Hematopoietic multipotent progenitor cell treated with erythropoietin and hydrocortisone succinate and interleukin-3 and kit ligand, for 8 days (in vitro differentiated cells): ENCODE results near the gene OTOP3.
A peak's percentile ranks its signal among the peaks of the same experiment; 100 is the strongest.

Experiments used
- DNase-seq: peaks from one replicate; pipeline ENCODE4 v3.0.0-alpha.2; 2015

The OTOP3 gene

DNA sequence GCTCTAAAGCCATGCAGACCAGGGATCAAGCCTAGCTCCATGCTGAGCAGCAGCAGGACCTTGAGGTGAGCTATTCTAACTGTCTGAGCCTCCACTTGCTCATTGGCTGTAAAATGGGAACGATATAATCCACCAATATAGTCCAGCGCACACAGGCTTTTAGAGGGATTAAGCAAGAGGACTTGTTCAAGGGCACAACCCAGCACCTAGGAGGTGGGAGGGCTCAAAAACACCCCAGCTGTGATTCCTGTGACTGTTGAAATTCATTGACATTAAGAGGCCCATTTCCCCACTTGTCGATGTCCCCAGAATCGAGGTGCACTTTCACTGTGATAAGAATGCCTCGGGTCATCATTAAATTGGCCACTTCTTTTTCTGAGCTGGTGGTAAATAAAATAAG lies 16.8 kb upstream of the OTOP3 start:
- no peak for DNase-seq

DNA sequence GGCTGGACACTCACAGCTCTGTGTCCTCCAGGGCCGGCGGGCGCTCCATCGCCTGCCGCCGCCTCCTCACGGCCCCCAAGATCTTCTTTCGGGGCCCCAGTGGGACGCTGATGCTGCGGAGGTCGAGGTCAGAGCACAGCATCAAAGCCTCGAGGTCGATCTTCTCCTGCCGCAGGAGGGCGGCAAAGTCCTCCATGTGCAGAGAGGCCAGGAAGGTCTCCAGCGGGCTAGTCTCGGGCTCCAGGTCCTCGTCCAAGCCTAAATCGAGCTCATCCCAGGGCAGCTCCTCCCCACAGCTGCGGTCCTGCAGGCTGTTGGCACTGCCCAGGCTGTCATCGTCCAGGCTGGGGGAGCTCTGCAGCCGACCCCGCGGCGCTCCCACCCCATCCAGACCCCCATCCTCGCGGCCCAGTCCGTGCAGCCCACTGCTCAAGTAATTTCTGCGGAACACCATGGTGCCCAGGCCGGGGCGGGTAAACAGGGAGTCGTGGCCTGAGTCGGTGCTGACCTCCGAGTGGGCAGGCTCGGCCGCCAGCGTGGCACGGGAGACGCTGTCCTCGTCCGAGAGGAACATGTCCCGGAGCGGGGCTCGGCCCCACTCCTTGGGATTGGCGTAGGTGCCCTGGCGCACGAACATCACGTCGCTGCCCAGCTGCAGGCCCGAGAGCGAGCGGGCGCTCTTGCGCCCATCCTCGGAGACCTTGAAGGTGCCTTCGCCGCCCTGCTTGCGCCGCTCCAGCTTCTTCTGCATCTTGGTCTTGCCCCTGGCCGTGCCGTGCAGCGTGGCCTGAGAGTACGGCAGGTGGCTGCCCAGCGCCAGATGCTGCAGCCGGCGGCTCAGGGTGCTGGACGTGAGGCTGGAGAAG lies 16.0 kb upstream of the OTOP3 start:
- DNase-seq, result peak; percentile 29

DNA sequence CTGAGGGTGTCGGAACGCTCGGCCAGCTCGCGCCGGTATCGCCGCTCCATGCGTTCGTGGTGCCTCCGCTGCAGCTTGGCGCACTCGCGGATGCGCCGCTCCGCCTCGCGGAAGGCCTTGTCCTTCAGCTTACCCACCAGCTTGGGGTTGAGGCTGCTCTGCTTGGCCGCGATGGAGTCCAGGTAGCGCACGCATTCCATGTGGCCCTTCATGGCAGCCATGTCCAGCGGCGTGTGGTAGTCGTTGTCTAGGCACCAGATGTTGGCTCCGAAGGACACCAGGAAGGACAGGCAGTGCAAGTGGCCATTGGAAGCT lies 15.4 kb upstream of the OTOP3 start:
- no peak for DNase-seq

DNA sequence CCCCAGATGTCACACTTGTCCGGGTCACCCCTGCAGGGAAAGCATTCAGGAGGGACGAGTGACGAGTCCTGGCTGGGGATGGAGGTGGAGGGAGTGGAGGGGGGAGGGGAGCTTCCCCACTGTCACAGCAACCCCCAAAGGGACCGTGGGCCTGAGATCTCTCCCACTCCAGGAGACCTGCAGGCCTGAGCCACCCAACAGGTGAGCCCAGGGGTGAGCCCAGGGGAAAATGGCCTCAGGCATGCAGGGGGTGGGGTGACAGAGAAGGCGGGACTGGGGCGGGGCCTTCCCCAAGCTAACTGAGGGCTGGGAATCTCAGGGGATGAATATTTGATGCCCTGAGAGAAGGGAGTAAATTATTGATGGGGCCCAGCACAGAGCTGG lies 15.1 kb upstream of the OTOP3 start:
- no peak for DNase-seq

DNA sequence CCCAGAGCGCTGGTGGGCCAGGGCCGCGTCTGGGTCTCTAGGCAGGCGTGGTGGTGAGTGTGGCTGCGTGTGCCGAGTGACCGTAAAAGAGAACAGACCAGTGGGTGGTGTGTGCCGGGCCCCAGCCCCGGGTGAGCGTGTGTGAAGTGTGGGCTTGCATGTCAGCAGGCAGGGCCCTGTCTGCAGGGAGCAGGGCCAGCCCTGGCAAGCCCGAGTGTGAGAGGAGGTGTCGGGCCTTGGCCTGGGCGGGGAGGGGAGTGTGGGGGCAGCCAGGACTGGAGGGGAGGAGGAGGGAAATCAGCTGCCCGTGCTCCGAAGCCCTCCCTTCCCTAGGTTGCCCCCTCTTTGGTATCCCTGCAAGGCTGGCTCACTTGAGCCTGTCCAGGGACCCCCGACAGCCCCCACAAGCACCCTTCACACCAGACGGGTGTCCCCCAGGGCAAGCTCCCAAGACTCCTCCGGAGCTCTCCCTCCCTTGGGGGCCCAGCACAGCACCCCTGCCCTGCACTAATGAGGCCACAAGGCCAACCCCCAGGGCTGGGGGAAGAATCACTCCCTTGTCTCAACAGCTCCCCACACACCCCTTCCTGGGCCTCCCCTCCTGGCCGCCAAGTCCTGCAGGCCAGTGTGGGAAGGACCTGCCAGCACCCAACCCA lies 14.5 kb upstream of the OTOP3 start:
- DNase-seq, result no peak

DNA sequence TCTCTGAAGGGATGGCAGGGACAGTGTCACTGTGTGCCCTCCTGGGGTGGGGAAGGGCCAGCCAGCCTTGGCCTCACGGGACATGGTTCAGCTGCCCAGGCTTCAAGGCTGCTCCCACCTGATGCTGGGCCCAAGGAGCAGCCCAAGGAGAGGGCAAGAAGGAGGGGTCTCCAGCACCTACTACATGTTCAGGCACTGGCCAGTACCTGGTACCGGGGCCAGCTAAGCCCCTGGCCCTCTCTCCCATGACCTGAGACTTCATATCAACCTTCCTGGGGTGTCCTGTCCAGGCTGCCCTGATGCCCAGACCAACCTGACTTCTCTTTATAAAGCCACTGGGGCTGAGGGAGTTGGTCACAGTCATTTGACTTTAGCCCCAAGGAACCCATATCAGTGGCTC lies 13.9 kb upstream of the OTOP3 start:
- no peak for DNase-seq

DNA sequence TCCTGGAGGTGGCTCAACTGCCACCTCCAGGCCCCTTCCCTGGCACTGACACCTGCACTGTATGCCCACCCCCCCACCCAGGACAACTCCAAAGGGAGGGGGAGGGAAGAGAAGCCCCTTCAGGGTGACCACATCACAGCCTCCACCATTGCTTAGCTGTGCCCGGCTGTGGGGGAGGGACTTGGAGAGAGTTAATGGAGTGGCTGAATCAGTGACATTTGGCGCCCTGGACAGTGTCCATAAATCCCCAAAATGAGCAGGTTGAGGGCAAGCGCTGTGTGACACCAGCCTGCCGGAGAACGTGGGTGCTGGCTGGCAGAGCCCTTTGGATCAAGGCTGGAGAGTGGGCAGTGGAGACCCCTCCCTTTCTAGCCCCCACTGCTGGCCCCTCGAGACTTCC lies 13.5 kb upstream of the OTOP3 start:
- no peak for DNase-seq

DNA sequence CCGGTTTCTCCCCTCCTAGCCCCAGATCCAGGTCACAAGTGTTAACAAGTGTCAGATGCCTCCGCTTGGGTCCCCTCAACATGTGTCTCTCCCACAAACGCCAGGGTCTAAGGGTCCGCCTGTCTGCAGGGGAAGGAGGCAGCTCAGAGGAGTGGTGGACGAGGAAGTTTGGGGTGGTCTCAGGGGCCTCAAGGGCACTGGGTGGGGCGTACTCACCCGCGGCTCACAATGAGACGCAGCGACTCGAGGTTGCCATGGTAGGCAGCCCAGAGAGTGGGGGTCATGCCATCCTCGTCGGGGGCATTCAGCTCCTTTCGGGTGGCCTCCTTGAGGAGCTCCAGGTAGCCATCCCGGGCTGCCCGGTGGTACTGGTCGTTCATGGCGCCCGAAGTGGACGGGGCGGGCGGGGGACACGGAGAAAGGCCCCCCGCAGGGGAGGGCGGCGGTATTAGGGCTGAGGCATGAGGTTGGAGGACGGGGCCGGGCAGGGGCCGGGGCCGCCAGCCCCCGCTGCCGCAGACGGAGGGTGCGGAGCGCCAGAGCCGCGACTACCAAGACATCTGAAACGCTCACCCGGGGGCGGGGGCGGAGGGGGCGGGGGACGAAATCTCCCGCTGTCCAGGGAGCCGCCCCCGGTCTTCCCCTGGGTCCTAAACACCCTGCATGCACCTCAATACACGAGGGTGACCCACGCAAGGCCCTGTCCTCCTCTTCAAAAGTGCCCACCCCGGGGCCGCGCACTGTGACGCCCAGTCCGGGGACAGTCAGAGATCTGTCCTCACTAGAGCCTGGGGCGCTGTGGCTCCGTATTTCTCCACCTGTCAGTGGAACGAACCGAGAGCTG lies 12.8 kb upstream of the OTOP3 start, which contains the start of gene USH1G:
TSS of gene USH1G (minus strand) at position 562 of the 844 bp plus-strand sequence. CDS start at position 380, 182 bp downstream.
- DNase-seq, result no peak

DNA sequence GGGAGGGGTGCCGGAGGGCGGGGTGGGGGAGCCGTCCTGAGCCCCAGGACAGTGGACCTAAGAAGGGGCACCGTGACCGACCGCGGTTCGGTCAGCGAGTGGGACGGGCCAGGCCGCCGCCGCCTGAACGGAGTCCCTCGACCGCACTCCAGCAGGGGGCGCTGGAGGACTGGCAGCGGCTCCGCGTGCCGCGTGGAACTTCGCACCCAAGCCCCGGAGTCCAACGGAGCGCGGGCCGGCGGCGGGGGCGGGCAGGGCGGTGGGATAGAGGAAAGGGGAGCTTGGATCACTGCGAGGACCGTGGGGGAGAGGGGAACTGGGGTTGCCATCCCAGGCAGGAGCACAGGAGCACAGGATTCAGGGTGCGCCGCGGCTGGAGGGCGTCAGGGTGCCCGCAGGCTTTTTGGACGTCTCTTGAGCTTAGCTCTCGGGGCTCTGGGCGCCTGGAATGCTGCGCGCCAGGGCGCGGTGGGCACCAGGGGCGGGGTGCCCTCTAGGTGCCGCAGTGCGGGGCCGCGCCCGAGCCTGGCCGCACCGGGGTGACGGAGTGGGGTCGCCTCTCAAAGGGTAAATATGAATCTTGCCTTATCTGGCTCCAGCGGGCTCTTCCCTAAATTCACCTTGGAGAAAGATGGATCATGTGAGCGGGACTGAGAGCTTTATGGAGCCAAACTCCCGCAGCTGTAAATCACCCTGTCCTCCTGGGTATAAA lies 12.0 kb upstream of the OTOP3 start:
- peak; percentile 48 for DNase-seq

DNA sequence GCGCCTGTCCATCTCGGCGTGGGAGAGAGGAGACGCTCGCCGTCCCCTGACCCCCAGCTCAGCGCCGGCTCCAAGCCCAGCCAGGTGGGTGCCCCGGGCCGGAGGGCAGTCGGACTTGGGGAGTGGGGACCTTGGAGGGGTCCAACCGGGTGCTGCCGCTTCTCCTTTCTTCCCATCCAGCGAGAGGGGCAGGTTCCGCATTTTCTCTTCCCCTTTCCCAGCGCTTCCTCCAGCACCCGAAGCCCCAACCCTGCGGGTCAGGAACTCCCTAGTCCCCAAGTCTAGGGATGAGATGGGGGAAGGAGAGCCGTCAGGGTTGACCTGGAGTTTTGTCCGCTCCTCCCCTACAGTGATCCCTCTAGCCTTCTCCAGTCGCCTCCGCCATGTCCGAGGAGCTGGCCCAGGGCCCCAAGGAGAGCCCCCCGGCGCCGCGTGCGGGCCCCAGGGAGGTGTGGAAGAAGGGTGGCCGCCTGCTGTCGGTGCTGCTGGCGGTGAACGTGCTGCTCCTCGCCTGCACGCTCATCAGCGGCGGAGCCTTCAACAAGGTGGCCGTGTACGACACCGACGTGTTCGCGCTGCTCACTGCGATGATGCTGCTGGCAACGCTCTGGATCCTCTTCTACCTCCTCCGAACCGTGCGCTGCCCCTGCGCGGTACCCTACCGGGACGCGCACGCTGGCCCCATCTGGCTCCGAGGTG lies 11.3 kb upstream of the OTOP3 start, which contains the start of gene OTOP2:
TSS of gene OTOP2 (plus strand) at position 24 of the 699 bp plus-strand sequence. CDS start at position 384, 360 bp downstream.
- DNase-seq, result no peak

DNA sequence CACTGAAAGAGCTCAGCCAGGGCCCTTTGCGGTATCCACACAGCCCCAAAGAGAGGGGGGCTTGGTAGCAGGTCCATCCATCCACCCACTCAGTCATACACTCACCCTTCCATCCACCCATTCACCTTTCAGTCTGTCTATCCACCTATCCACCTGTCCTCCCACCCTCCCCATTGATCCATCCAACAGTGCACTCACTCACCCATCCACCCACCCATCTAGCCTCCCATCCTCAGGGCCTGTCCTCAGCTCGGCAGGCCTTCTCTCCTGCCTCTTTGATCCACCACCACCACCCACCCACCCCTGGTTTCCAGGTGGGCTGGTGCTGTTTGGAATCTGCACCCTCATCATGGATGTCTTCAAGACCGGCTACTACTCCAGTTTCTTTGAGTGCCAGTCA lies 10.5 kb upstream of the OTOP3 start:
- no peak for DNase-seq

DNA sequence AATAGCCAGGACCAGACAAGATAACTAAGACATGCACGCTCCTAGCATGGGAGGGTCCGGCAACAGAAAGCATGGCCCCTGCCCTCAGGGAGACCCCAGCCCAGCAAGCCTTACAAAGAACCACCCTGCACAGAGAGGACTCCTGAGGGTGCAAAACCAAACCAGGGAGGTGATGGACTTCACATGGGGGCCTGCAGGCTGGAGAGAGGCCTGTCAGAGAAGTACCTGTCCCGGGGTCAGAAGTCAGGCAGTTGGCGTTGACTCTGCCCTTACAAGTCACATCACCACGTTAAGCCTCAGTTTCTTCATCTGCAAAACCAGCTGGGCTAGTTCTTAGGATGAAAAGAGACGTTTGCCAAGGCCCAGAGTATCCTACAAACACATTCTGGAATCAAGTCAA lies 6.9 kb upstream of the OTOP3 start:
- DNase-seq, result no peak

DNA sequence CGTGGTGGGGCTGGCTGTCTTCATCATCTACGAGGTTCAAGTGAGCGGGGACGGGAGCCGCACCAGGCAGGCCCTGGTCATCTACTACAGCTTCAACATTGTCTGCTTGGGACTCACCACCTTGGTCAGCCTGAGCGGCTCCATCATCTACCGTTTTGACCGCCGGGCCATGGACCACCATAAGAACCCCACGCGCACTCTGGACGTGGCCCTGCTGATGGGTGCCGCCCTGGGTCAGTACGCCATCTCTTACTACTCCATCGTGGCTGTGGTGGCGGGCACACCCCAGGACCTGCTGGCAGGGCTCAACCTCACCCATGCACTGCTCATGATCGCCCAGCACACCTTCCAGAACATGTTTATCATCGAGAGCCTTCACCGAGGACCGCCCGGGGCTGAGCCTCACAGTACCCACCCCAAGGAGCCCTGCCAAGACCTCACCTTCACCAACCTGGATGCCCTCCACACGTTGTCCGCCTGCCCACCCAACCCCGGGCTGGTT lies 5.1 kb upstream of the OTOP3 start:
- DNase-seq, result no peak

DNA sequence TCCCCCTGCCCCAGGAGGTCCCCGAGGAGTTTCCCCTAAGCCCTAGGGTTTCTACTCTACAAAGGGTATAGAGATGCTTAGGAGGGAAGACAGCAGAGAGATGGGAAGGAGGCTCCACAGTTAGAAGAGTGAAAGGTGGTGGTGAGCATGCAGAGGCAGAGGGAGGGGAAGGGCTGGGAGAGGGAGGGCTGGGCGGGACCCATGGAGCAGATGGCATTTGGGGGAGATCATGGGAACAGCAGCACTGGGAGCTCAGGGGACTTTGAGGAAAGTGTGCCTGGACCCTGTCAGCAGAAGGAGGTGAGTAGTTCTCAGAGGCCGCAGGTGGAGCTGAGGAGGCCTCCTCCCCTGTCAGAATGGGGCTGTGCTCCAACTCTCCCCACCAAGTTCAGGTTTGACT lies 650 bp upstream of the OTOP3 start:
- DNase-seq, result no peak

DNA sequence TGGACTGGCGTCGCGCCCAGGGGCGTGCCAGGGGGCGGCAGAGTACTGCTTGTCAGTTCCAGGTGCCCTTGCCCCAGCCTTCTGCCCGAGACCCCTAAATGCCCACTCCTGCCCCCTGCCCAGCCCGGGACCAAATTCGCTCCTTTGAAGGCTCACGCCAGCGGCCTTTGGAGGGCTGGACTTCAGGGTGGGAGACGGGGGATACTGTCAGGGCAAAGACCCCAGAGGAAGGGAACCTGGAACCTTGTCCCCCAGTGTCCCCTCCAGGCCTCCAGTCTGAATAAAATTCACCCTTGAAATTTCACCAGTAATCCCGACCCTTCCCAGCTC lies 737 bp downstream of the OTOP3 start:
- DNase-seq, result no peak

DNA sequence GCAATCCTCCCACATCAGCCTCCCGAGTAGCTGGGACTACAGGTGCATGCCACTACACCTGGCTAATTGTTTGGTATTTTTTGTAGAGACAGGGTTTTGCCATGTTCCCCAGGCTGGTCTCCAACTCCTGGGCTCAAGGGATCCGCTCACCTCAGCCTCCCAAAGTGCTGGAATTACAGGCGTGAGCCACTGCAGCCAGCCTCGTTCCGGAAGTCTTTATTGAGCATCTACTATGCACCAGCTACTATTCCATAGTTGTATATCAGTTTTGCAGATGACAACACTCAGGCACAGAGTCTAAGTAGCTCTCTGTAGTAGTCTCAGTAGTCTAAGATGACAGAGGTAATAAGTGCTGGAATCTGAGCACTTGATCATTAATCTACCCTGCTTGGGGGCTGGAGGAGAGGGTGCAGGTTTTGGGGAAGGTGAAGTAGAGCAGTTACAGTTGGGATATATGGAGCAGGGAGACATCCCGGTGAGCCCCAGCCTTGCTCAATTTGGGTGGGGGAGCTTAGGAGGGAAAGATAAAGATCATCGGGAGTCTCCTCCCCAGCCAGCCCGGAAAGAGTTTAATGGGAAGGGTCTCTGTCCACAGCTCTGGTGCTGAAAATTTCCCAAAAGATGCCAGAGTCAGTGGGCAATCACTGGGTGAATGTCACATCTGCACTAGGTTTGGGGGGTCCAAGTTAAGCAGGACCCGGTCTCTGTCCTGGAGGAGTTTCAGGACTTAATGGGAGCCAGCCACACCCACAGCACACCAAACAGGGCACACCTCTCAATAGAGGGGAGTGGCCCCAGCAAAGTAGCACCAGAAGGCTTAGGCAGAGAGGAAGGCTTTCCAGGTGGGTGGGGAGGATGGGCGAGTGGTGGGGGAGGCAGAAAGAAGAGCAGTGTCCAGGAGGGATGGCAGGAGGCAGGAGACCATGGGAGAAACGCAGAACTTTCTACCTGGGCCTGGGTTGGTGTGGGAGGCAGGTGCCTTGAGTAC lies 1.7 kb downstream of the OTOP3 start:
- DNase-seq, result no peak

DNA sequence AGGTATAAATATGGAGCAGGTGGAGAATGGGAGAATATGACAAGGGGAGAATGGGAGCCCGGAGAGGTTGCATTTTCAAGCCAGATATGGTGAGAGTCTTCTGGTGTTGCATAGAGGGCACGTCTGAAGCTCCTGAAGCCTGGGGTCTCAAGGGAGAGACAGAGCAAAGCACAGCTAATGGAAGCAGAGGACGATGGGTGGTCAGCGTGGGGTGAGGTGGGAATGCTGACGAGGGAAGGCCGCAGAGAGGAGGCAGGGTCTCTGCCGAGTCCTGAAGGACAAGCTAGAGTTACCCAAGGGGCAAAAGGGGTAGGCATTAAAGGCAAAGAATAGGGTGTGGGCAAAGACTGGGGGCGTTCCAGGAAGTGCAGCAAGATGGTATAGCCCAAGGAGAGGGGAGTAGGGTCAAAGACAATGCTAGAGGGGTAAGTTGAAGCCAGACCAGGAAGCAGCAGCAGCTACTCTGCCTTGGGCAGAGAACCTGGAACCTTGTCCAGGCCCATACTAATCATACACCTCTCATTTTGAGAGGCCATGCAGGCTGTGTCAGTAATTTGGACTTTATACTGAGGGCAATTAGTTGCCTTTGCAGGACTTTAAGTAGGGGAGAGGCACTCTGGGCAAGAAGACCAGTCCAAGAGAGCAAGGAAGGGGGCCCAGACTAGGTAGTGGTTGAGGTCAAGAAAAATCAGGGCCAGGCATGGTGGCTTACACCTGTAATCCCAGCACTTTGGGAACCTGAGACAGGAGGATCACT lies 2.7 kb downstream of the OTOP3 start:
- DNase-seq, result no peak

DNA sequence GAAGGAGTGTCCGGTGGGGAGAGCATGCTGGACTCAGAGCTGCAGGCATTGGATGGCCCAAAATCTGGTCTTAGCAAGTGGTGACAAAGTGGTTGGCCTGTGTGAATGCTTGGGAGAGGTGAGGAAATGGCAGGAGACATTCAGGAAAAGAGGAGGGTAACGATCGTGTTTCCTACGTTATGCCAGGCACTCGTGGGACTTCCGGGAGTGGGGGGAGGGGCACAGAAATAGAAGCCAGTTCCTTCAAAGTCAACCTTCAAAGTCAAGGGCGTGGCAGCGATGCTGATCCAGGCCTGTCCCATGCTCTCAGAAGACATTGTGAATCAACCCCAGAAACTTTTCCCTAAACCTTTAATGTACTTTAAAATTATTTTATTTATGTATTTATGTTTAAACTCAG lies 3.8 kb downstream of the OTOP3 start:
- DNase-seq, result no peak

DNA sequence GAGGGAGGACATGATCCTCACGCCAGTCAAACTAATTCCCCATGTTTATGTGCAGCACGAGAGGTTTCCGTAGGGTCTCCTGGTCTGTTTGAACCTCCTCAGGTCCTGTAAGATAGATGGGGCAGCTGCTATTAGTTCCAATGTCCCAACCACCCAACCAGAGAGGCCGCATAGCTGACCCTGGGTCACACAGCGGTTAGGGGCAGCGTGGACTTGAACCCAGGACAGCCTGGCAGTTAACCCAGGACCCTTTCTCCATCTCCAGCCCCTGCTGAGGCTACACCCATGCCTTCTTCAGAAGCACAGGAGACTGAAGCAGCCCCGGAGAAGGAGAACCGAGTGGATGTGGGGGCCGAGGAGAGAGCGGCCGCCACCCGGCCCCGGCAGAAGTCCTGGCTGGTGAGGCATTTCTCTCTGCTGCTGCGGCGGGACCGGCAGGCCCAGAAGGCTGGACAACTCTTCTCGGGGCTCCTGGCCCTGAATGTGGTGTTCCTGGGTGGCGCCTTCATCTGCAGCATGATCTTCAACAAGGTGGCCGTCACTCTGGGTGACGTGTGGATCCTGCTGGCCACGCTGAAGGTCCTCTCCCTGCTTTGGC lies 5.5 kb downstream of the OTOP3 start:
- DNase-seq, result no peak
